PC-3 (cell line): ENCODE results near the gene NMNAT2. TPM values are rescaled to one million over a fixed set of nuclear protein-coding genes. Genes with fewer than 3 reads are reported as not detected.

Experiments
- ATAC-seq: fragments of 200-7000 bp; cut with Tn5 transposase; 2 replicates; pipeline ENCODE4 v1.9.1; 2020; ENCODE audit warnings: mild to moderate bottlenecking, moderate library complexity
- BruUV-seq: library from RNA; stranded (reverse); fragments of 400-500 nt; replicated peaks from 2 replicates; lab custom pipeline; 2021; lab: Mats Ljungman, UMichigan
- CTCF ChIA-PET: fragments of 300-600 bp; sonication (Branson Sonifier 250); formaldehyde crosslinking; loops from one replicate; lab custom pipeline; 2022; ENCODE audit warnings: antibody characterized with exemption; lab: Charles Lee
- POLR2A ChIA-PET: fragments of 300-600 bp; sonication (Branson Sonifier 250); formaldehyde crosslinking; loops from one replicate; lab custom pipeline; 2022; ENCODE audit warnings: antibody characterized with exemption; ENCODE audit not compliant: unreplicated experiment; lab: Charles Lee
- DNase-seq: peaks from one replicate; pipeline ENCODE4 v3.0.0-alpha.2; 2015
- H2AFZ ChIP-seq: fragments of 300-600 bp; sonication (generic); 2 replicates; pipeline ENCODE4 v1.6.0; 2016; ENCODE audit warnings: antibody characterized with exemption, low read length
- H3F3A ChIP-seq: fragments of 300-600 bp; sonication (generic); one replicate; pipeline ENCODE4 v1.6.0; 2017; ENCODE audit warnings: antibody characterized with exemption, low read length, control low read depth, mild to moderate bottlenecking; ENCODE audit not compliant: unreplicated experiment
- H3K27ac ChIP-seq: fragments of 300-600 bp; sonication (generic); 2 replicates; pipeline ENCODE4 v1.5.1; 2016; ENCODE audit warnings: mild to moderate bottlenecking, low read length
- H3K27me3 ChIP-seq: fragments of 300-600 bp; sonication (generic); 2 replicates; pipeline ENCODE4 v1.6.1; 2016; ENCODE audit warnings: low read length, mixed read lengths
- H3K36me3 ChIP-seq: fragments of 300-600 bp; sonication (generic); 2 replicates; pipeline ENCODE4 v1.6.1; 2016; ENCODE audit warnings: low read depth, mixed run types, low read length, mixed read lengths
- H3K4me1 ChIP-seq: fragments of 300-600 bp; sonication (generic); 2 replicates; pipeline ENCODE4 v1.5.1; 2016; ENCODE audit warnings: low read length; ENCODE audit not compliant: insufficient read depth
- H3K4me2 ChIP-seq: fragments of 300-600 bp; sonication (generic); 2 replicates; pipeline ENCODE4 v1.6.0; 2016; ENCODE audit warnings: low read length
- H3K4me3 ChIP-seq: fragments of 300-600 bp; sonication (generic); 2 replicates; pipeline ENCODE4 v1.5.1; 2016; ENCODE audit warnings: mild to moderate bottlenecking, low read length, mixed read lengths
- H3K79me2 ChIP-seq: fragments of 300-600 bp; sonication (generic); 2 replicates; pipeline ENCODE4 v1.6.1; 2017; ENCODE audit warnings: low read length, mixed read lengths
- H3K9ac ChIP-seq: fragments of 300-600 bp; sonication (generic); 2 replicates; pipeline ENCODE4 v1.6.0; 2016; ENCODE audit warnings: mild to moderate bottlenecking, low read length
- H3K9me2 ChIP-seq: fragments of 300-600 bp; sonication (generic); replicated peaks from 2 replicates; pipeline ENCODE4 v1.6.1; 2016; ENCODE audit warnings: mixed run types, low read length, mixed read lengths
- H3K9me3 ChIP-seq: fragments of 300-600 bp; sonication (generic); 2 replicates; pipeline ENCODE4 v1.6.1; 2016; ENCODE audit warnings: low read length, mixed read lengths
- H4K20me1 ChIP-seq: fragments of 300-600 bp; sonication (generic); 2 replicates; pipeline ENCODE4 v1.6.1; 2016; ENCODE audit warnings: low read length, mixed read lengths
- EZH2 ChIP-seq: fragments of 300-600 bp; sonication (generic); IDR thresholded peaks from one replicate; pipeline ENCODE4 v1.6.1; 2017; ENCODE audit warnings: antibody characterized with exemption, mild to moderate bottlenecking, low read length; ENCODE audit not compliant: unreplicated experiment
- EZH2phosphoT487 ChIP-seq: fragments of 300-600 bp; sonication (generic); IDR thresholded peaks from 2 replicates; pipeline ENCODE4 v1.6.1; 2018; ENCODE audit warnings: mild to moderate bottlenecking, antibody characterized with exemption, low read length, borderline replicate concordance
- intact Hi-C: fragments of 100-400 bp; cut with micrococcal nuclease; formaldehyde crosslinking; loops from 2 replicates; pipeline ENCODE4 v1.9.0; 2023
- total RNA-seq: library from RNA; depleted of rRNA; stranded (reverse); fragments of >200 nt; gene quantifications from 2 replicates; pipeline ENCODE4 v1.2.3, GENCODE V29; 2014
- TF ChIP-seq, protein P1 (sequence below): fragments of 300-600 bp; sonication (generic); conservative IDR thresholded peaks from 2 replicates; pipeline ENCODE4 v1.5.1; 2017; ENCODE audit warnings: antibody characterized with exemption, low read depth, mild to moderate bottlenecking, low read length

Gene NMNAT2
- total RNA-seq, 1 experiment from 2014 or later: 6.0 TPM

DNA sequence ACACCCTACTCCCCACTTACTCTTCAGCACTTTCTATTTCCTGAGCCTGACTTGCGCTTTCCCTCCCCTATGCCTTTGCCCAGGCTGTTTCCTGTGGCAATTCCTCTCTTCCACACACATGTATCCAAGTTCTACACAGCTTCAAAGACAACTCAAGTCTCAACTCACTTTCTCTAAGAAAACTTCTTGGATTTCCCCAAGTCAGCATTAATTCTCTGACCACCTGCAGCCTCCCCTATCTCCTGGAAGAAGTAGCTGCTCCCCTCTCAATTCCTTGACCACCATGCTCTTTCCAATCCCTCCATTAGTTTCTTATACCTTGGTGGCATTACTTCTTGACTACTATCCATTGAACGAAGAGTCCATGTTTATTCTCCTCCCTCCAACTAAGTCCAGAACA lies 42.8 kb downstream of the NMNAT2 start:
- Histone ChIP-seq H3K27me3 (no peaks in the 10 kb centered on the region), H3K27ac (no peak overlapping the region), H3K79me2 (no peaks in the 10 kb centered on the region), H2AFZ (no peak overlapping the region), H3F3A (no peaks in the 10 kb centered on the region), H4K20me1 (no peaks in the 10 kb centered on the region), H3K9ac (no peak overlapping the region), H3K9me2 (no peaks in the 10 kb centered on the region), H3K4me2 (no peak overlapping the region), H3K4me1 (peaks cover 9% of the 10 kb centered on the region), H3K4me3 (no peak overlapping the region), H3K36me3 (no peaks in the 10 kb centered on the region), H3K9me3 (no peaks in the 10 kb centered on the region)
- DNase-seq: no peak
- BruUV-seq: no TSS peak
- no peak for TF ChIP-seq EZH2
- TF ChIP-seq, protein P1, sequence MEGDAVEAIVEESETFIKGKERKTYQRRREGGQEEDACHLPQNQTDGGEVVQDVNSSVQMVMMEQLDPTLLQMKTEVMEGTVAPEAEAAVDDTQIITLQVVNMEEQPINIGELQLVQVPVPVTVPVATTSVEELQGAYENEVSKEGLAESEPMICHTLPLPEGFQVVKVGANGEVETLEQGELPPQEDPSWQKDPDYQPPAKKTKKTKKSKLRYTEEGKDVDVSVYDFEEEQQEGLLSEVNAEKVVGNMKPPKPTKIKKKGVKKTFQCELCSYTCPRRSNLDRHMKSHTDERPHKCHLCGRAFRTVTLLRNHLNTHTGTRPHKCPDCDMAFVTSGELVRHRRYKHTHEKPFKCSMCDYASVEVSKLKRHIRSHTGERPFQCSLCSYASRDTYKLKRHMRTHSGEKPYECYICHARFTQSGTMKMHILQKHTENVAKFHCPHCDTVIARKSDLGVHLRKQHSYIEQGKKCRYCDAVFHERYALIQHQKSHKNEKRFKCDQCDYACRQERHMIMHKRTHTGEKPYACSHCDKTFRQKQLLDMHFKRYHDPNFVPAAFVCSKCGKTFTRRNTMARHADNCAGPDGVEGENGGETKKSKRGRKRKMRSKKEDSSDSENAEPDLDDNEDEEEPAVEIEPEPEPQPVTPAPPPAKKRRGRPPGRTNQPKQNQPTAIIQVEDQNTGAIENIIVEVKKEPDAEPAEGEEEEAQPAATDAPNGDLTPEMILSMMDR: no peak
- no peak for TF ChIP-seq EZH2phosphoT487
- POLR2A ChIA-PET: no interaction called here
- no peak for ATAC-seq
- intact Hi-C loops: no loop called here
- CTCF ChIA-PET: no interaction called here

DNA sequence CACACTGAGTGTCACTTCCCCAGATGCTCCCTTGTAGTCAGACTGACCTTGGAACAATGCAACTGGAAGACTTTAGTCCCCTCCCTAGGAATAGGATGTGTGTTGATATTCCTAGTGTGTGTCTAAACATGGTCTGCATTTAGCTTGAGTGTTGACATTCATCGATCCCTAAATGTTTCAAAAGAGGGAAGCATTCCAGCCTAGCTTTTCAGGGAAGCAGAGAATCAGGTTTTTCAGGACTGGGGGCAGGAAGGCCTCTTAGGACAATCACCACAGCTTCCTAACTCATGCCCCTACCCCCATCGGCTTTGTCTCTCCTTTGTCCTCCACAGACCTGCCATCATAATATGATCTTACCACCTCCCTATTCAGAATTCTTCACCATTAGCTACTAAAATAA lies 43.4 kb downstream of the NMNAT2 start:
- Histone ChIP-seq H2AFZ (no peak overlapping the region), H3K4me3 (no peak overlapping the region), H4K20me1 (no peaks in the 10 kb centered on the region), H3K9me2 (no peaks in the 10 kb centered on the region), H3K79me2 (no peaks in the 10 kb centered on the region), H3K27ac (no peak overlapping the region), H3K4me1 (peaks cover 11% of the 10 kb centered on the region), H3K9ac (no peak overlapping the region), H3K9me3 (no peaks in the 10 kb centered on the region), H3K4me2 (no peak overlapping the region), H3K36me3 (no peaks in the 10 kb centered on the region), H3K27me3 (no peaks in the 10 kb centered on the region), H3F3A (no peaks in the 10 kb centered on the region)
- no peak for ATAC-seq
- ChIA-PET POLR2A (no interaction called here), CTCF (no interaction called here)
- intact Hi-C loops: no loop called here
- no TSS peak for BruUV-seq
- no peak for TF ChIP-seq EZH2phosphoT487
- TF ChIP-seq, protein P1: no peak
- TF ChIP-seq EZH2: no peak
- peak; percentile 48 for DNase-seq

DNA sequence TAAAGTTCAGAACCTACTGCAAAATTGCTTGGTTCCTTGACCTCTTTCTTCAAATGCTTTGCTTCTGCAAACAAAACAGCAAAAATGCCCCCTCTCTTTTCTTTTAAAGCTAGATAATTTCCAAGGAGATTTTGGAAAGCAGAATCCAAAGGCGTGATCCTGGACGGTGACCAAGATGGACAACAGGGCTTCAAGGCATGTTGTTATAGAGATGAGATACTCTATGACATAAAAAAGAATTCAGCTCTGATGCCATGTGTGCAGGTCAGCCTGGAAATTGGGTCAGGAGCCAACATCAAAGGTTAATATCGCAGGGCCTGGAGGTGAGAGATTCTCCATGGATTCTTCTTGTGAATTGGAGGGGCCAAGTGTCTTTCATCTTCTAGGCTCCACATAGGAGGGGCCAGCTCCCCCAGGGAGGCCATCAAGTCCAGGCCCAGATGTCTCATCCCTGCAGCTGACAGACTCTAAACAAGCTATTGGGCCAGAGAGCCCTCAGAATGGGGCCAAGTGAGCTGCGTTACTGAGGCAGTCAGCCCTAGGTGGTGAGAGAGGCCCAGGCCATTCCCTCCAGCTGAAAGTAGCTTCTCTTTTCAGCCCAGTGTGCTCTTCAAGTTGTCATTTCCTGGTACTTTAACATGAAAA lies 45.5 kb downstream of the NMNAT2 start:
- Histone ChIP-seq H3K27ac (no peak overlapping the region), H3K9ac (no peak overlapping the region), H3F3A (no peaks in the 10 kb centered on the region), H3K79me2 (no peaks in the 10 kb centered on the region), H3K4me1 (peaks cover 11% of the 10 kb centered on the region), H3K4me3 (no peak overlapping the region), H3K36me3 (no peaks in the 10 kb centered on the region), H4K20me1 (no peaks in the 10 kb centered on the region), H3K9me3 (no peaks in the 10 kb centered on the region), H3K4me2 (no peak overlapping the region), H3K27me3 (no peaks in the 10 kb centered on the region), H3K9me2 (no peaks in the 10 kb centered on the region), H2AFZ (no peak overlapping the region)
- DNase-seq (no peak), ATAC-seq (no peak)
- intact Hi-C loops: no loop called here
- TF ChIP-seq, protein P1: no peak
- TF ChIP-seq EZH2 (no peak), EZH2phosphoT487 (no peak)
- ChIA-PET CTCF (no interaction called here), POLR2A (no interaction called here)
- no TSS peak for BruUV-seq
